Loucy (cell line): ENCODE measurements around the gene RMI1.

Experiments
- H2AFZ ChIP-seq: fragments of 200-600 bp; sonication (generic); 2 replicates; pipeline ENCODE4 v1.6.0; 2016; ENCODE audit warnings: antibody characterized with exemption, mild to moderate bottlenecking, low read length, moderate library complexity
- H3F3A ChIP-seq: fragments of 200-600 bp; 2 replicates; pipeline ENCODE4 v1.6.0; 2016; ENCODE audit warnings: antibody characterized with exemption, low read depth, mild to moderate bottlenecking
- H3K27me3 ChIP-seq: fragments of 200-600 bp; sonication (generic); 2 replicates; pipeline ENCODE4 v1.6.1; 2014; ENCODE audit warnings: low read length, mild to moderate bottlenecking; ENCODE audit not compliant: insufficient read depth, poor library complexity, severe bottlenecking
- H3K36me3 ChIP-seq: fragments of 200-600 bp; sonication (generic); 2 replicates; pipeline ENCODE4 v1.6.1; 2016; ENCODE audit warnings: low read length; ENCODE audit not compliant: insufficient read depth
- H3K4me1 ChIP-seq: fragments of 200-600 bp; sonication (generic); 2 replicates; pipeline ENCODE4 v1.5.1; 2014; ENCODE audit warnings: low read length, mild to moderate bottlenecking; ENCODE audit not compliant: insufficient read depth, poor library complexity, severe bottlenecking
- H3K4me2 ChIP-seq: fragments of 200-600 bp; sonication (generic); 2 replicates; pipeline ENCODE4 v1.6.0; 2014; ENCODE audit warnings: antibody characterized with exemption, low read length, low read depth, mild to moderate bottlenecking; ENCODE audit not compliant: poor library complexity, severe bottlenecking
- H3K4me3 ChIP-seq: fragments of 200-600 bp; sonication (generic); 2 replicates; pipeline ENCODE4 v1.5.1; 2014; ENCODE audit warnings: low read length, mild to moderate bottlenecking, mixed read lengths; ENCODE audit not compliant: poor library complexity, severe bottlenecking
- H3K79me2 ChIP-seq: fragments of 200-600 bp; sonication (generic); 2 replicates; pipeline ENCODE4 v1.6.1; 2014; ENCODE audit warnings: low read length; ENCODE audit not compliant: insufficient read depth
- H3K9ac ChIP-seq: fragments of 200-600 bp; sonication (generic); 2 replicates; pipeline ENCODE4 v1.6.0; 2014; ENCODE audit warnings: mild to moderate bottlenecking, low read depth, low read length, moderate library complexity; ENCODE audit not compliant: poor library complexity, severe bottlenecking
- H3K9me2 ChIP-seq: fragments of 200-600 bp; sonication (generic); replicated peaks from 2 replicates; pipeline ENCODE4 v1.6.1; 2016; ENCODE audit warnings: low read depth, low read length, mixed read lengths
- H3K9me3 ChIP-seq: fragments of 200-600 bp; sonication (generic); 2 replicates; pipeline ENCODE4 v1.6.1; 2014; ENCODE audit warnings: mild to moderate bottlenecking, antibody characterized with exemption, low read length, low read depth; ENCODE audit not compliant: insufficient read depth
- H4K20me1 ChIP-seq: fragments of 200-600 bp; sonication (generic); 2 replicates; pipeline ENCODE4 v1.6.0; 2014; ENCODE audit warnings: antibody characterized with exemption, low read length, mild to moderate bottlenecking; ENCODE audit not compliant: insufficient read depth, poor library complexity, severe bottlenecking
- EZH2phosphoT487 ChIP-seq: fragments of 200-600 bp; IDR thresholded peaks from 2 replicates; pipeline ENCODE4 v1.6.1; 2018; ENCODE audit warnings: antibody characterized with exemption, mild to moderate bottlenecking, moderate library complexity, borderline replicate concordance
- TF ChIP-seq, protein P1 (sequence below): fragments of 200-600 bp; sonication (generic); conservative IDR thresholded peaks from 2 replicates; pipeline ENCODE4 v1.5.1; 2014; ENCODE audit warnings: mild to moderate bottlenecking, antibody characterized with exemption, low read length

Gene RMI1

DNA sequence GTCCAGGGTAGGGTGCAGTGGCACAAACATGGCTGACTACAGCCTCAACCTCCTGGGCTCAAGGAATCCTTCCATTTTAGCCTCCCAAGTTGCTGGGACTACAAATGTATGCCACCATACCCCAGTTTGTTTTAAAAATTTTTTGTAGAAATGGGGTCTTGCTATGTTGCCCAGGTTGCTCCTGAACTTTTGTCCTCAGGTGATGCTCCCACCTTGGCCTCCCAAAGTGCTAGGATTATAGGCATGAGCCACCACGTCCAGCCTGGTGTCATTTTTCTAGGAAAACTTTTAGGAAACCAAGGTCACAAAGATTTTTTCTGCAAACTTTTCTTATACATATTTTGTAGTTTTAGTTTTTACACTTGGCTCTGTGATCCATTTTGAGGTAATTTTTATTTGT, 10.8 kb downstream of the RMI1 start:
- Histone ChIP-seq H4K20me1 (no peaks in the 10 kb centered on the region), H3K4me2 (no peak overlapping the region), H3K36me3 (peaks cover 5% of the 10 kb centered on the region; the same call in 1 of the 2 replicates), H3F3A (no peaks in the 10 kb centered on the region), H3K9me2 (no peaks in the 10 kb centered on the region), H3K79me2 (peaks cover 63% of the 10 kb centered on the region), H3K27me3 (no peaks in the 10 kb centered on the region), H3K4me1 (peaks cover 14% of the 10 kb centered on the region), H3K9ac (no peak overlapping the region), H3K4me3 (no peak overlapping the region), H3K9me3 (no peaks in the 10 kb centered on the region), H2AFZ (no peak overlapping the region)
- TF ChIP-seq, protein P1, sequence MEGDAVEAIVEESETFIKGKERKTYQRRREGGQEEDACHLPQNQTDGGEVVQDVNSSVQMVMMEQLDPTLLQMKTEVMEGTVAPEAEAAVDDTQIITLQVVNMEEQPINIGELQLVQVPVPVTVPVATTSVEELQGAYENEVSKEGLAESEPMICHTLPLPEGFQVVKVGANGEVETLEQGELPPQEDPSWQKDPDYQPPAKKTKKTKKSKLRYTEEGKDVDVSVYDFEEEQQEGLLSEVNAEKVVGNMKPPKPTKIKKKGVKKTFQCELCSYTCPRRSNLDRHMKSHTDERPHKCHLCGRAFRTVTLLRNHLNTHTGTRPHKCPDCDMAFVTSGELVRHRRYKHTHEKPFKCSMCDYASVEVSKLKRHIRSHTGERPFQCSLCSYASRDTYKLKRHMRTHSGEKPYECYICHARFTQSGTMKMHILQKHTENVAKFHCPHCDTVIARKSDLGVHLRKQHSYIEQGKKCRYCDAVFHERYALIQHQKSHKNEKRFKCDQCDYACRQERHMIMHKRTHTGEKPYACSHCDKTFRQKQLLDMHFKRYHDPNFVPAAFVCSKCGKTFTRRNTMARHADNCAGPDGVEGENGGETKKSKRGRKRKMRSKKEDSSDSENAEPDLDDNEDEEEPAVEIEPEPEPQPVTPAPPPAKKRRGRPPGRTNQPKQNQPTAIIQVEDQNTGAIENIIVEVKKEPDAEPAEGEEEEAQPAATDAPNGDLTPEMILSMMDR: no peak
- no peak for TF ChIP-seq EZH2phosphoT487

DNA sequence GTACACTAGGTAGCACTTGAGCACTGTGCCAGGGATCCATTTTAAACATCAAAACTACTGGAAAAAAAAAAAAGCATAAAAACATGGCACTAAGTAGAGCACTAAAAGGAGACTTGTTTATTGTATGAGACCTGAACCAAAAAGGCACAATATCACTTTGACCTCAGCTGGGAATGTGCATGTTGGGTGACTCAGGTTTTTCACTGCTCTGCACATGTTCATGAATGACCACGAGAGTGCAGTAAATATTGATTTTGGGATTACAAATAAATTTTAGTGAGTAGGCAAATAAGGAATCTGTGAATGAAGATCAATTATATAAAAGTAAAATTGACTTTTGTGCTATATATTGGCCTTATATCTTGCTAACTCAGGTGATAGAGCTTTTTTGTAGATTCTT, 11.8 kb downstream of the RMI1 start:
- peaks cover 5% of the 10 kb centered on the region; the same call in 1 of the 2 replicates for H3K36me3 ChIP-seq
- no peaks in the 10 kb centered on the region for H4K20me1 ChIP-seq
- no peak overlapping the region for H3K4me2 ChIP-seq
- no peak overlapping the region for H2AFZ ChIP-seq
- no peak overlapping the region for H3K4me3 ChIP-seq
- H3K9me2 ChIP-seq: no peaks in the 10 kb centered on the region
- H3K9ac ChIP-seq: no peak overlapping the region
- peaks cover 53% of the 10 kb centered on the region for H3K79me2 ChIP-seq
- H3K27me3 ChIP-seq: no peaks in the 10 kb centered on the region
- H3K9me3 ChIP-seq: no peaks in the 10 kb centered on the region
- TF ChIP-seq, protein P1: no peak
- TF ChIP-seq EZH2phosphoT487: no peak
- peaks cover 4% of the 10 kb centered on the region for H3K4me1 ChIP-seq
- no peaks in the 10 kb centered on the region for H3F3A ChIP-seq

DNA sequence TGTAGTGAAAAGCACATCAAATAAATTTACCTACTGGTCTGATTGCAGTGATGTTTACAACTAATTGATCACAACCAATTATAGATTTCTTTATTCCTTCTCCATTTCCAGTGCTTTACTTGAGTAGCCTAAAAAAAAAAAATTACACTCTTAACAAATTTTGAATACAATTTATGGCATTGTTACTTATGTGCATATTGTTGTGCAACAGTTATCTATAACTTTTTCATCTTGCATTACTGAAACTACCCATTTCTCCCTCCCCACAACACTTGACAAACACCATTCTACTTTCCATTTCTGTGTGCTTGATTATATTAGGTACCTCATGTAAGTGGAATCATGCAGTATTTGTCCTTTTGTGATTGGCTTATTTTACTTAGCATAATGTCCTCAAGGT, 12.3 kb downstream of the RMI1 start:
- Histone ChIP-seq H3K4me1 (no peaks in the 10 kb centered on the region), H3K79me2 (peaks cover 51% of the 10 kb centered on the region; the same call in 1 of the 2 replicates), H2AFZ (no peak overlapping the region), H3F3A (no peaks in the 10 kb centered on the region), H3K4me2 (no peak overlapping the region), H4K20me1 (no peaks in the 10 kb centered on the region), H3K9ac (no peak overlapping the region), H3K9me2 (no peaks in the 10 kb centered on the region), H3K9me3 (no peaks in the 10 kb centered on the region), H3K4me3 (no peak overlapping the region), H3K27me3 (no peaks in the 10 kb centered on the region), H3K36me3 (peaks cover 5% of the 10 kb centered on the region; the same call in 1 of the 2 replicates)
- no peak for TF ChIP-seq EZH2phosphoT487
- TF ChIP-seq, protein P1: no peak
